A673 (cell line): Measurements from ENCODE around the gene NFATC3. TPM values are rescaled to one million over a fixed set of nuclear protein-coding genes. Genes with fewer than 3 reads are reported as not detected.

Experiments used
- BruUV-seq: library from RNA; stranded (reverse); fragments of 400-500 nt; replicated peaks from 2 replicates; lab custom pipeline; 2021; lab: Mats Ljungman, UMichigan
- CTCF ChIA-PET: fragments of 300-600 bp; sonication (Branson Sonifier 250); formaldehyde crosslinking; loops from one replicate; lab custom pipeline; 2022; ENCODE audit warnings: antibody characterized with exemption; lab: Charles Lee
- POLR2A ChIA-PET: fragments of 300-600 bp; sonication (Branson Sonifier 250); formaldehyde crosslinking; loops from one replicate; lab custom pipeline; 2022; ENCODE audit warnings: antibody characterized with exemption; ENCODE audit not compliant: low non-redundant PET; lab: Charles Lee
- DNase-seq: peaks from one replicate; pipeline ENCODE4 v3.0.0-alpha.2; 2015; ENCODE audit warnings: low spot score
- H3K27ac ChIP-seq: fragments of 200-600 bp; sonication (generic); 2 replicates; pipeline ENCODE4 v1.5.1; 2016; ENCODE audit warnings: mixed run types, low read depth, mild to moderate bottlenecking, mixed read lengths, antibody characterized with exemption, low read length; ENCODE audit not compliant: poor library complexity, severe bottlenecking
- H3K27me3 ChIP-seq: fragments of 200-600 bp; sonication (generic); replicated peaks from 2 replicates; pipeline ENCODE4 v1.6.1; 2017; ENCODE audit warnings: mixed run types, low read depth, mild to moderate bottlenecking, mixed read lengths, antibody characterized with exemption, low read length; ENCODE audit not compliant: insufficient read depth, poor library complexity
- H3K36me3 ChIP-seq: fragments of 200-600 bp; sonication (generic); 2 replicates; pipeline ENCODE4 v1.6.1; 2016; ENCODE audit warnings: mixed run types, mild to moderate bottlenecking, mixed read lengths, antibody characterized with exemption, low read length; ENCODE audit not compliant: insufficient read depth, poor library complexity, severe bottlenecking
- H3K4me1 ChIP-seq: fragments of 200-600 bp; sonication (generic); 2 replicates; pipeline ENCODE4 v1.6.1; 2017; ENCODE audit warnings: mixed run types, mild to moderate bottlenecking, mixed read lengths, antibody characterized with exemption, low read length; ENCODE audit not compliant: insufficient read depth, poor library complexity, severe bottlenecking
- H3K4me3 ChIP-seq: fragments of 200-600 bp; sonication (generic); 2 replicates; pipeline ENCODE4 v1.5.1; 2016; ENCODE audit warnings: low read depth, mixed run types, mild to moderate bottlenecking, mixed read lengths, low read length; ENCODE audit not compliant: poor library complexity, severe bottlenecking
- H3K9me3 ChIP-seq: fragments of 200-600 bp; sonication (generic); 2 replicates; pipeline ENCODE4 v1.6.1; 2016; ENCODE audit warnings: mixed run types, low read depth, mild to moderate bottlenecking, mixed read lengths, antibody characterized with exemption, low read length; ENCODE audit not compliant: poor library complexity, severe bottlenecking
- EZH2 ChIP-seq: fragments of 200-600 bp; sonication (generic); IDR thresholded peaks from 2 replicates; pipeline ENCODE4 v1.6.1; 2017; ENCODE audit warnings: borderline replicate concordance, low read depth, mild to moderate bottlenecking, mixed read lengths, antibody characterized with exemption, low read length; ENCODE audit not compliant: poor library complexity, severe bottlenecking
- intact Hi-C: fragments of 100-400 bp; cut with micrococcal nuclease; formaldehyde crosslinking; loops from one replicate; pipeline ENCODE4 v1.10.0; 2022; ENCODE audit not compliant: unreplicated experiment
- total RNA-seq: library from RNA; stranded (reverse); gene quantifications from 2 replicates; pipeline ENCODE4 v1.2.3, GENCODE V29; 2021
- TF ChIP-seq, protein P1 (sequence below): fragments of 300-800, 200-600 bp; sonication (generic); conservative IDR thresholded peaks from 2 replicates; pipeline ENCODE4 v1.5.1; 2017; ENCODE audit warnings: low read depth, mild to moderate bottlenecking, antibody characterized with exemption, low read length, moderate library complexity, mixed read lengths

NFATC3 gene
- total RNA-seq, 1 experiment from 2014 or later, result 56.0 TPM

DNA sequence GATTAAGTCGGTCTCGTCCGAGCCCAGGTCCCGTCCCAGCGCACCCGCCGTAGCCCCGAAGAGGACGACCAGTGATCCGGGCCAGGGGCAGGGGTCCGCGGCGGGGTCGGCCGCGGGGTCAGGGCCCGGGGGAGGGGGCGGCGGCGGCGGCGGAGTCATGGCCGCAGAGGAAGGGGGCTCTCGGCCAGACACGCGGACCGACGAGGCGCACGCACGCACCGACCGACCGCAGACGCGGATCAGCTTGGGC is 150.6 kb downstream of the NFATC3 start, which contains the start of gene ESRP2:
TSS of gene ESRP2 (minus strand) at position 241 of the 250 bp plus-strand sequence. CDS start at position 159, 82 bp downstream.
- Histone ChIP-seq H3K4me3 (peak within 1 kb of the TSS; percentile 50), H3K27ac (peak within 1 kb of the TSS; percentile 81), H3K36me3 (no peaks in the 10 kb centered on the region), H3K9me3 (no peaks in the 10 kb centered on the region), H3K4me1 (peaks cover 9% of the 10 kb centered on the region), H3K27me3 (no peaks in the 10 kb centered on the region)
- CTCF ChIA-PET, result no interaction called here
- POLR2A ChIA-PET, result no interaction called here
- no TSS peak for BruUV-seq
- TF ChIP-seq, protein P1, sequence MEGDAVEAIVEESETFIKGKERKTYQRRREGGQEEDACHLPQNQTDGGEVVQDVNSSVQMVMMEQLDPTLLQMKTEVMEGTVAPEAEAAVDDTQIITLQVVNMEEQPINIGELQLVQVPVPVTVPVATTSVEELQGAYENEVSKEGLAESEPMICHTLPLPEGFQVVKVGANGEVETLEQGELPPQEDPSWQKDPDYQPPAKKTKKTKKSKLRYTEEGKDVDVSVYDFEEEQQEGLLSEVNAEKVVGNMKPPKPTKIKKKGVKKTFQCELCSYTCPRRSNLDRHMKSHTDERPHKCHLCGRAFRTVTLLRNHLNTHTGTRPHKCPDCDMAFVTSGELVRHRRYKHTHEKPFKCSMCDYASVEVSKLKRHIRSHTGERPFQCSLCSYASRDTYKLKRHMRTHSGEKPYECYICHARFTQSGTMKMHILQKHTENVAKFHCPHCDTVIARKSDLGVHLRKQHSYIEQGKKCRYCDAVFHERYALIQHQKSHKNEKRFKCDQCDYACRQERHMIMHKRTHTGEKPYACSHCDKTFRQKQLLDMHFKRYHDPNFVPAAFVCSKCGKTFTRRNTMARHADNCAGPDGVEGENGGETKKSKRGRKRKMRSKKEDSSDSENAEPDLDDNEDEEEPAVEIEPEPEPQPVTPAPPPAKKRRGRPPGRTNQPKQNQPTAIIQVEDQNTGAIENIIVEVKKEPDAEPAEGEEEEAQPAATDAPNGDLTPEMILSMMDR, result no peak
- no peak for TF ChIP-seq EZH2
- DNase-seq, result no peak
- intact Hi-C loops, result no loop called here

DNA sequence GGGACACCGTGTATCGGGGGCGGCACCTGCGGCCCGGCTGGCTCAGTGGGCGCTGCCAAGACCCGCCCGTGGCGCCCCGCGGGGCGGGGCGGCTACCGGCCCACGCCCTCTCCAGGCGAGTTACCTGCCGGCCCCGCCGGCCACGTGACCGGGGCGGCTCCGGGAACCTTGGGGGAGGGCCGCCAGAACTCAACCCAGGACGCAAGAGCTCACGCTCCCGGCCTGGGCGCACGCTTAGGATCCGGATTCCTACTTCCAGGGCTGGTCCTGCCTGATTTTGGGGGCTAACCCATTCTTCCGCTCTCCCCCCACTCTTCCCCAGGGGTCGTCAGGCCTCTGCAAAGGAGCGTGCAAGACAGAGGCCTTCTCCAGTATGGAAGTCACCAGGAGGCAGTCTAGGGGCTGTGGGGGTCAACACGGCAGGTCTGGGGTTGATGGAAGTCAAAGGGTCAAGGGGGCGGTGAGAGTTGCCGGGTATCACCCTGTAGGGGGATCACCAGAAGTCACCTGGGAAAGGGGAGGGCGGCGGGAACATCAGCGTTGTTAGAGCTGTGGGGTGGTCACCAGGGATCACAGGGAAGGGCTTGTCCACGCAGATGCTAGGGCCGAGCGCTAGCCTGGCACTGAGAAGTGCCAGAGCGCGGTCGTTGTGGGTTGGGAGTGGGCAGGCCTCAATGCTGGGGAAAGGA is 151.1 kb downstream of the NFATC3 start:
- intact Hi-C loops, result no loop called here
- Histone ChIP-seq H3K36me3 (no peaks in the 10 kb centered on the region), H3K27ac (peak overlapping the region; percentile 81), H3K4me1 (peaks cover 9% of the 10 kb centered on the region), H3K4me3 (no peak overlapping the region), H3K9me3 (no peaks in the 10 kb centered on the region), H3K27me3 (no peaks in the 10 kb centered on the region)
- POLR2A ChIA-PET, result no interaction called here
- CTCF ChIA-PET, result interaction anchor here (1.3 kb wide), 1 partner anchor 28 kb away, joined by 6 read pairs; the partner anchor contains the start of gene SLC7A6
- no peak for DNase-seq
- TF ChIP-seq, protein P1, result no peak
- no peak for TF ChIP-seq EZH2
- BruUV-seq, result no TSS peak

DNA sequence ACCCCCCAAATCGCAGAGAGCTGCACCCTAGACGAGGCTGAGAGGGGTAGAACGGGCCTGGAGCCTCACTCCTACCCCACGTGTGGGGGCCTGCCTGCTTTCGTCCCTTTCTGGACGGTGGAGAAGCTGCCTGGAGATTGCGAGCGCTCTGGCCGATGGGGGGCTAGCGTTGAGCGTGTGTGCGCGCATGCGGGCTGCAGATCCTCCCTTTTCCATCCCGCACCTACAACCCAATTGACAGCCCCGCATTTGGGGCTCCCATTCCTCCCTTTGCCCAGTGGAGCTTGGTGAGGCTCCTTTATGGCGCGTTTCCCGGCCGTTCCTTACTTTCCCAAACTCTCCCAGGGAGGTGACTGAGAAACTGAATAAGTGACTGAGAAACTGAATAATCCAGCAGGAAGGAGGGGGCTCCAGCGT is 151.7 kb downstream of the NFATC3 start:
- peak overlapping the region; percentile 50 for H3K4me3 ChIP-seq
- CTCF ChIA-PET, result interaction anchor here (1.3 kb wide), 1 partner anchor 27 kb away, joined by 6 read pairs; the partner anchor contains the start of gene SLC7A6
- BruUV-seq, result no TSS peak
- intact Hi-C loops, result no loop called here
- peaks cover 9% of the 10 kb centered on the region for H3K4me1 ChIP-seq
- TF ChIP-seq EZH2, result no peak
- TF ChIP-seq, protein P1, result no peak
- no peaks in the 10 kb centered on the region for H3K36me3 ChIP-seq
- peak overlapping the region; percentile 81 for H3K27ac ChIP-seq
- H3K9me3 ChIP-seq, result no peaks in the 10 kb centered on the region
- POLR2A ChIA-PET, result no interaction called here
- DNase-seq, result no peak
- H3K27me3 ChIP-seq, result no peaks in the 10 kb centered on the region
